DOHH2 (cell line): ENCODE data around the gene PLCG2.
A peak's percentile ranks its signal among the peaks of the same experiment; 100 is the strongest.

ENCODE experiments used
- H3F3A ChIP-seq: fragments of 200-600 bp; sonication (generic), shearing (Covaris generic); 2 replicates; pipeline ENCODE4 v1.6.0; 2016; ENCODE audit warnings: antibody characterized with exemption, mild to moderate bottlenecking; ENCODE audit not compliant: control insufficient read depth, insufficient read depth
- H3K27ac ChIP-seq: fragments of 200-600 bp; sonication (generic); 2 replicates; pipeline ENCODE4 v1.5.1; 2014; ENCODE audit warnings: low read depth, mild to moderate bottlenecking, low read length, moderate library complexity
- H3K27me3 ChIP-seq: fragments of 200-600 bp; sonication (generic); 2 replicates; pipeline ENCODE4 v1.6.1; 2014; ENCODE audit warnings: mild to moderate bottlenecking, low read length, mixed read lengths; ENCODE audit not compliant: control insufficient read depth
- H3K36me3 ChIP-seq: fragments of 200-600 bp; sonication (generic); 2 replicates; pipeline ENCODE4 v1.6.1; 2014; ENCODE audit warnings: mild to moderate bottlenecking, low read length, moderate library complexity, mixed read lengths; ENCODE audit not compliant: control insufficient read depth
- H3K4me1 ChIP-seq: fragments of 200-600 bp; sonication (generic); 2 replicates; pipeline ENCODE4 v1.6.1; 2014; ENCODE audit warnings: mild to moderate bottlenecking, low read length, mixed read lengths; ENCODE audit not compliant: control insufficient read depth
- H3K4me2 ChIP-seq: fragments of 200-600 bp; sonication (generic); 2 replicates; pipeline ENCODE4 v1.6.0; 2014; ENCODE audit warnings: mild to moderate bottlenecking, low read length, moderate library complexity
- H3K4me3 ChIP-seq: fragments of 200-600 bp; sonication (generic); 2 replicates; pipeline ENCODE4 v1.5.1; 2014; ENCODE audit warnings: mild to moderate bottlenecking, low read length, mixed read lengths
- H3K79me2 ChIP-seq: fragments of 200-600 bp; sonication (generic); 2 replicates; pipeline ENCODE4 v1.6.1; 2014; ENCODE audit warnings: mild to moderate bottlenecking, low read length, mixed read lengths; ENCODE audit not compliant: control insufficient read depth
- H3K9me2 ChIP-seq: fragments of 200-600 bp; sonication (generic); replicated peaks from 2 replicates; pipeline ENCODE4 v1.6.1; 2014; ENCODE audit warnings: mild to moderate bottlenecking, low read length, mixed read lengths; ENCODE audit not compliant: control insufficient read depth
- H3K9me3 ChIP-seq: fragments of 200-600 bp; sonication (generic); 2 replicates; pipeline ENCODE4 v1.6.1; 2014; ENCODE audit warnings: antibody characterized with exemption, low read length, mixed read lengths; ENCODE audit not compliant: control insufficient read depth, insufficient read depth
- H4K20me1 ChIP-seq: fragments of 200-600 bp; sonication (generic); 2 replicates; pipeline ENCODE4 v1.6.0; 2014; ENCODE audit warnings: low read depth, mild to moderate bottlenecking, antibody characterized with exemption, low read length, moderate library complexity; ENCODE audit not compliant: control insufficient read depth, insufficient read depth
- EZH2phosphoT487 ChIP-seq: fragments of 200-600 bp; sonication (generic); IDR thresholded peaks from 2 replicates; pipeline ENCODE4 v1.6.1; 2017; ENCODE audit warnings: borderline replicate concordance, mild to moderate bottlenecking, antibody characterized with exemption, low read length, moderate library complexity, mixed read lengths
- TF ChIP-seq, protein P1 (sequence below): fragments of 200-600 bp; sonication (generic); IDR thresholded peaks from one replicate; pipeline ENCODE4 v1.5.1; 2014; ENCODE audit warnings: antibody characterized with exemption, mild to moderate bottlenecking, low read depth, low read length; ENCODE audit not compliant: poor library complexity, severe bottlenecking

The PLCG2 gene

DNA sequence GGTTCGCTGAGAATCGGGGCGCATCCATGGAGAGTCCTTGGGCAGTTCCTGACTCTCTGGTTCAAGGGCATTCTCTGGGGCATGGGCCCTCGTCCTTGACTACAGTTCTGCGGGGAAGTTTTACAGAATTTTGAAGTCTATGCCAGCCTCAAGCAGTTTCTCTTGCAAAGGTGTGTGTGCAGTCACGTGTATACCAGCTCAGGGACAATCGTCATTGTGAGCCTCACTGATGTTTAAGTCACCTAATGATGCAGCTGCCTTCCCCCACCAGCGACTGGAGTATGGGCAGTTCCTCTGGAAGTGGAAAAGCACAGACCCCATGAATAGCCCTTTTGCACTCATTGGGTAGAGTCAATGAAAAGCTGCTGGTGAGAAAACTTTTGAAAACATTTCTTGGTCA, 1.3 kb downstream of the PLCG2 start:
- peak overlapping the region; percentile 95 for H3K4me3 ChIP-seq
- peaks cover 12% of the 10 kb centered on the region; the same call in 1 of the 2 replicates for H4K20me1 ChIP-seq
- peak overlapping the region; percentile 85 for H3K27ac ChIP-seq
- no peaks in the 10 kb centered on the region for H3K27me3 ChIP-seq
- peaks cover 65% of the 10 kb centered on the region for H3K79me2 ChIP-seq
- H3F3A ChIP-seq = peaks cover 29% of the 10 kb centered on the region
- H3K4me2 ChIP-seq = peak overlapping the region; percentile 80
- H3K9me3 ChIP-seq = no peaks in the 10 kb centered on the region
- H3K36me3 ChIP-seq = peaks cover 57% of the 10 kb centered on the region
- peaks cover 81% of the 10 kb centered on the region for H3K4me1 ChIP-seq
- H3K9me2 ChIP-seq = no peaks in the 10 kb centered on the region
- TF ChIP-seq EZH2phosphoT487 = no peak
- TF ChIP-seq, protein P1, sequence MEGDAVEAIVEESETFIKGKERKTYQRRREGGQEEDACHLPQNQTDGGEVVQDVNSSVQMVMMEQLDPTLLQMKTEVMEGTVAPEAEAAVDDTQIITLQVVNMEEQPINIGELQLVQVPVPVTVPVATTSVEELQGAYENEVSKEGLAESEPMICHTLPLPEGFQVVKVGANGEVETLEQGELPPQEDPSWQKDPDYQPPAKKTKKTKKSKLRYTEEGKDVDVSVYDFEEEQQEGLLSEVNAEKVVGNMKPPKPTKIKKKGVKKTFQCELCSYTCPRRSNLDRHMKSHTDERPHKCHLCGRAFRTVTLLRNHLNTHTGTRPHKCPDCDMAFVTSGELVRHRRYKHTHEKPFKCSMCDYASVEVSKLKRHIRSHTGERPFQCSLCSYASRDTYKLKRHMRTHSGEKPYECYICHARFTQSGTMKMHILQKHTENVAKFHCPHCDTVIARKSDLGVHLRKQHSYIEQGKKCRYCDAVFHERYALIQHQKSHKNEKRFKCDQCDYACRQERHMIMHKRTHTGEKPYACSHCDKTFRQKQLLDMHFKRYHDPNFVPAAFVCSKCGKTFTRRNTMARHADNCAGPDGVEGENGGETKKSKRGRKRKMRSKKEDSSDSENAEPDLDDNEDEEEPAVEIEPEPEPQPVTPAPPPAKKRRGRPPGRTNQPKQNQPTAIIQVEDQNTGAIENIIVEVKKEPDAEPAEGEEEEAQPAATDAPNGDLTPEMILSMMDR = no peak

DNA sequence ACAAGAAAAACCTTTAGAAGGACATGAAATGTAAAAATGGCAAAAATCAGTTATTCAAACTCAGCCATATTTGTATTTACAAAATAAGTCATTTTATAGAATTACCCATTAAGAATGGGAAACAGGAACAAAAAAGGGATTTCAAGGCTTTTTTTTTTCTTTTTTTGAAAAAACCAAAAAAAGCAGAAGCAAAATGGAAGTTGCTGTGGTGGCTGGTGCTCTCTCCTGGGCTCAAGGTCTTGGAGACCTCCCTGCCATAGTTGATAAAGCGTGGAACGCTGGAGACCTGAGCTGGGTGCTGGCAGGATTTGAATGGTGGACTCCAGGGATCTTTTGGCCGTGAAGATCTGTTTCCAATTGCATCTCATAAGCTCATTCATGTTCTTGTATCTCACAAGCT, 3.1 kb downstream of the PLCG2 start:
- Histone ChIP-seq H3K9me2 (no peaks in the 10 kb centered on the region), H3K9me3 (no peaks in the 10 kb centered on the region), H3K4me2 (peak overlapping the region; percentile 80), H3K27ac (peak overlapping the region; percentile 85), H3K4me1 (peaks cover 76% of the 10 kb centered on the region), H3K36me3 (peaks cover 74% of the 10 kb centered on the region), H3K27me3 (no peaks in the 10 kb centered on the region), H3K79me2 (peaks cover 84% of the 10 kb centered on the region), H3F3A (peaks cover 21% of the 10 kb centered on the region), H4K20me1 (peaks cover 12% of the 10 kb centered on the region; the same call in 1 of the 2 replicates), H3K4me3 (peak overlapping the region; percentile 95)
- TF ChIP-seq EZH2phosphoT487 = no peak
- TF ChIP-seq, protein P1 = no peak

DNA sequence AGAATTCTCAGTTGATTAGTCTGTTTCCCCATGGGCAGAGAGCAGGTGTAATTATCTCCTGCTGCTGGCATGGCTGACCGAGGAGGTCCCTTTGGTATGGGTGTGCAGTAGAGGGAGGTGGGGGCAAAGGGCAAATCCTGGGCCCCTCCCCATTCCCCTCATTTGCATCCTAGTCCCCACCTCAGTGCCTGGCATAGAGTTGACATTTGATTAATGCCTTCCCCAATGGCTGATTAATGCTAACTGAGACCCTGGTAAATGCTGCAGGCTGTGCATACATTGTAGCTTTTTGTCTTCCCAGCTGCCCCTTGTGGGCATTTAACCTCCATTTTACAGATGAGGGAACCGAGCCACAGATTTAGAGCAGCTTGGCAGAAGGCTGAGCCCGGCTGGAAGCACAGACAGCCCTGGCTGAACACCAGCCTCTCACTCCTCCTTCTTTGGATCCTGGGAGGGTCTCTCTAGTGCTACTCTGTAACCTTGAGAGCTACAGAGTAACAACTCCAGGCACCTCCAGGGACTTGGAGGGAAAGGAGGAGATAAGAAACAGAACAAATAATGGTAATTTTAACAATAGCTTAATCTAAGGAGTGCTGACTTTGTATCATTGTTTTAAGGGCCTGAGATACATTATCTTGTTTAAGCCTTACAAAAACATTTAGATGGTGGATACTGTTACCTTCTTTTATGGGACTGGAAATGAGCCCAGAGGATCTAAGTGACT, 5.1 kb downstream of the PLCG2 start:
- Histone ChIP-seq H3K36me3 (peaks cover 92% of the 10 kb centered on the region), H3K27ac (peak overlapping the region; percentile 85), H3K27me3 (no peaks in the 10 kb centered on the region), H3K9me2 (no peaks in the 10 kb centered on the region), H4K20me1 (peaks cover 19% of the 10 kb centered on the region), H3K4me1 (peaks cover 75% of the 10 kb centered on the region), H3K4me2 (peak overlapping the region; percentile 80), H3K4me3 (peak overlapping the region; percentile 95), H3F3A (peaks cover 11% of the 10 kb centered on the region), H3K9me3 (no peaks in the 10 kb centered on the region), H3K79me2 (peaks cover 100% of the 10 kb centered on the region)
- TF ChIP-seq, protein P1 = peak; percentile 23
- TF ChIP-seq EZH2phosphoT487 = no peak
